B cell (primary cell): ENCODE data around the gene HGFAC. TPM values are rescaled to one million over a fixed set of nuclear protein-coding genes. Genes with fewer than 3 reads are reported as not detected.

Experiments
- ATAC-seq: fragments of 200-7000 bp; cut with Tn5 transposase; one replicate; pipeline ENCODE4 v1.10.0; 2021; ENCODE audit warnings: low read depth, mild to moderate bottlenecking, moderate number of reproducible peaks, moderate library complexity
- CTCF ChIA-PET: fragments of 350-600 bp; sonication (Branson Sonifier 250); formaldehyde crosslinking; loops from one replicate; lab custom pipeline; 2021; ENCODE audit warnings: antibody characterized with exemption, inconsistent platforms; lab: Charles Lee
- POLR2A ChIA-PET: fragments of 350-600 bp; sonication (Branson Sonifier 250); formaldehyde crosslinking; loops from one replicate; lab custom pipeline; 2021; ENCODE audit warnings: antibody characterized with exemption; lab: Charles Lee
- DNase-seq: peaks from one replicate; pipeline ENCODE4 v3.0.0; 2013
- H2AFZ ChIP-seq: 2 replicates; pipeline ENCODE4 v1.6.1; 2012; ENCODE audit warnings: mild to moderate bottlenecking, low read depth, low read length; ENCODE audit not compliant: insufficient read depth, poor library complexity, severe bottlenecking
- H3K27ac ChIP-seq, 2 donors: 1 replicate in 1 of 2; 2 replicates in 1 of 2; pipeline ENCODE4 v1.5.1; 2012 to 2013; ENCODE audit warnings: low read length in 2 of 2, mild to moderate bottlenecking in 2 of 2, moderate library complexity in 1 of 2
- H3K27me3 ChIP-seq, 4 experiments: fragments of 200-600 bp in 1 of 4; sonication (generic) in 1 of 4; replicated peaks in 1 of 4; 1 replicate in 2 of 4; 2 replicates in 2 of 4; pipeline versions ENCODE4 v1.6.1 to v1.7.0; 2013 to 2016; ENCODE audit warnings: low read length in 3 of 4, mild to moderate bottlenecking in 2 of 4, mixed read lengths in 1 of 4, moderate library complexity in 1 of 4; ENCODE audit not compliant: insufficient read depth in 4 of 4, control insufficient read depth in 3 of 4; ENCODE audit errors: control extremely low read depth in 1 of 4
- H3K36me3 ChIP-seq, 2 experiments: replicated peaks in 1 of 2; 1 replicate in 1 of 2; 2 replicates in 1 of 2; pipeline versions ENCODE4 v1.6.1 to v1.7.1; 2013; ENCODE audit warnings: low read length in 1 of 2; ENCODE audit not compliant: insufficient read depth in 2 of 2, control insufficient read depth in 1 of 2; ENCODE audit errors: control extremely low read depth in 1 of 2, extremely low read depth in 1 of 2
- H3K4me1 ChIP-seq, 2 donors: fragments of 200-600 bp in 1 of 2; sonication (generic) in 1 of 2; 1 replicate in 1 of 2; 2 replicates in 1 of 2; pipeline versions ENCODE4 v1.5.1 to v1.6.1; 2013 to 2017; ENCODE audit warnings: low read length in 2 of 2; ENCODE audit not compliant: control insufficient read depth in 2 of 2, insufficient read depth in 2 of 2
- H3K4me2 ChIP-seq: replicated peaks from 2 replicates; pipeline ENCODE3; 2012; ENCODE audit warnings: mild to moderate bottlenecking, low read depth, low read length; ENCODE audit not compliant: poor library complexity, severe bottlenecking
- H3K4me3 ChIP-seq, 5 experiments: fragments of 200-600 bp in 1 of 5; sonication (generic) in 1 of 5; 1 replicate in 3 of 5; 2 replicates in 2 of 5; pipeline versions ENCODE4 v1.5.1 to v1.7.0; 2011 to 2016; ENCODE audit warnings: low read length in 4 of 5, mild to moderate bottlenecking in 4 of 5, low read depth in 2 of 5, control low read depth in 1 of 5, moderate library complexity in 1 of 5; ENCODE audit not compliant: insufficient read depth in 1 of 5; ENCODE audit errors: control extremely low read depth in 1 of 5, extremely low read depth in 1 of 5
- H3K79me2 ChIP-seq: fragments of 200-600 bp; sonication (generic); one replicate; pipeline ENCODE4 v1.6.0; 2016; ENCODE audit warnings: low read length; ENCODE audit not compliant: control insufficient read depth, insufficient read depth
- H3K9ac ChIP-seq: fragments of 200-600 bp; sonication (generic); 2 replicates; pipeline ENCODE4 v1.6.1; 2017; ENCODE audit warnings: mild to moderate bottlenecking, low read length, moderate library complexity
- H3K9me3 ChIP-seq, 3 donors: one replicate each; pipeline versions ENCODE4 v1.6.1 to v1.7.1; 2013; ENCODE audit warnings: low read length in 2 of 3; ENCODE audit not compliant: control insufficient read depth in 2 of 3, insufficient read depth in 1 of 3; ENCODE audit errors: control extremely low read depth in 1 of 3
- H4K20me1 ChIP-seq: 2 replicates; pipeline ENCODE4 v1.6.0; 2012; ENCODE audit warnings: mild to moderate bottlenecking, low read length; ENCODE audit not compliant: insufficient read depth, control insufficient read depth, poor library complexity, severe bottlenecking
- H3K27ac Mint-ChIP-seq: one replicate; pipeline ENCODE4 v1.8.0; 2021; ENCODE audit warnings: mixed read lengths
- H3K27me3 Mint-ChIP-seq: one replicate; pipeline ENCODE4 v1.8.0; 2021; ENCODE audit warnings: mixed read lengths
- H3K4me1 Mint-ChIP-seq: one replicate; pipeline ENCODE4 v1.8.0; 2021; ENCODE audit warnings: mixed read lengths
- H3K4me3 Mint-ChIP-seq: one replicate; pipeline ENCODE4 v1.8.0; 2021; ENCODE audit warnings: mixed read lengths
- H3K9me3 Mint-ChIP-seq: one replicate; pipeline ENCODE4 v1.8.0; 2022; ENCODE audit warnings: mixed read lengths; ENCODE audit not compliant: insufficient read depth
- CTCF ChIP-seq: fragments of 200-600 bp; IDR thresholded peaks from one replicate; pipeline ENCODE4 v1.8.0; 2022; ENCODE audit warnings: antibody characterized with exemption, mild to moderate bottlenecking
- EZH2 ChIP-seq: IDR thresholded peaks from 2 replicates; pipeline ENCODE4 v1.6.1; 2012; ENCODE audit warnings: borderline replicate concordance, low read depth, mild to moderate bottlenecking, moderate library complexity, low read length; ENCODE audit not compliant: insufficient read depth, poor library complexity, severe bottlenecking
- whole genome bisulfite sequencing: methylation state at CpG from one replicate; pipeline ENCODE4 v1.1.5; 2013; ENCODE audit warnings: missing lambda C conversion rate; ENCODE audit not compliant: insufficient coverage; 5-methylcytosine and 5-hydroxymethylcytosine counted together
- intact Hi-C: fragments of 100-400 bp; cut with micrococcal nuclease; formaldehyde crosslinking; loops from one replicate; pipeline ENCODE4 v1.10.0; 2022
- polyA plus RNA-seq: library from polyadenylated mRNA; depleted of rRNA; stranded (reverse); fragments of >200 nt; gene quantifications from 2 replicates; pipeline ENCODE4 v1.2.3, GENCODE V29; 2012
- total RNA-seq, 2 donors: library from RNA; stranded (reverse); fragments of 120-200 nt in 1 of 2; gene quantifications; 1 replicate in 1 of 2; 2 replicates in 1 of 2; pipeline versions ENCODE4 v1.2.3 to v1.2.4, GENCODE V29; 2013 to 2022

HGFAC gene
- total and polyA plus RNA-seq, 2 donors (not counting 1 experiment from before 2014, with no cell fraction given): not detected

GRCh38 chr4:3446631-3447320, 5.0 kb downstream of the HGFAC start:
- WGBS: 92% methylated on average over 22 of the region's 22 CpGs
- Mint-ChIP-seq H3K27me3 (peaks cover 5% of the 10 kb centered on the region), H3K27ac (no peak overlapping the region), H3K4me3 (no peak overlapping the region), H3K4me1 (no peaks in the 10 kb centered on the region), H3K9me3 (no peaks in the 10 kb centered on the region)
- H3K4me1 ChIP-seq: peaks cover 0 to 10% of the 10 kb centered on the region in 2 donors
- no peaks in the 10 kb centered on the region for H3K9me3 ChIP-seq
- no peaks in the 10 kb centered on the region for H4K20me1 ChIP-seq
- CTCF ChIA-PET: interaction anchor here (0.9 kb wide), 1 partner anchor 101 kb away, joined by 3 read pairs; no protein-coding TSS in a partner anchor
- no peak overlapping the region for H3K4me3 ChIP-seq
- H3K27ac ChIP-seq: no peak overlapping the region
- POLR2A ChIA-PET: no interaction called here
- peaks cover 0 to 5% (median 0%) of the 10 kb centered on the region in 4 experiments for H3K27me3 ChIP-seq
- intact Hi-C loops: loop anchor here (10.0 kb wide), 1 partner anchor 242 kb away; no protein-coding TSS in a partner anchor
- H3K36me3 ChIP-seq: no peaks in the 10 kb centered on the region
- H3K9ac ChIP-seq: no peak overlapping the region
- DNase-seq (no peak), ATAC-seq (no peak)
- no peak overlapping the region for H2AFZ ChIP-seq
- H3K4me2 ChIP-seq: no peak overlapping the region
- H3K79me2 ChIP-seq: no peaks in the 10 kb centered on the region
- TF ChIP-seq EZH2 (no peak), CTCF (no peak)
